NCI-H82 (cell line): ENCODE results near the gene HBA2.
"Not testable (repeated sequence)": the region's sequence is repeated elsewhere in the genome, so short reads cannot be mapped to it uniquely, and the experiment has no call there.

Source experiments
- DNase-seq: peaks from one replicate; lab custom pipeline; 2025; lab: John Stamatoyannopoulos, UW

Gene HBA2

DNA sequence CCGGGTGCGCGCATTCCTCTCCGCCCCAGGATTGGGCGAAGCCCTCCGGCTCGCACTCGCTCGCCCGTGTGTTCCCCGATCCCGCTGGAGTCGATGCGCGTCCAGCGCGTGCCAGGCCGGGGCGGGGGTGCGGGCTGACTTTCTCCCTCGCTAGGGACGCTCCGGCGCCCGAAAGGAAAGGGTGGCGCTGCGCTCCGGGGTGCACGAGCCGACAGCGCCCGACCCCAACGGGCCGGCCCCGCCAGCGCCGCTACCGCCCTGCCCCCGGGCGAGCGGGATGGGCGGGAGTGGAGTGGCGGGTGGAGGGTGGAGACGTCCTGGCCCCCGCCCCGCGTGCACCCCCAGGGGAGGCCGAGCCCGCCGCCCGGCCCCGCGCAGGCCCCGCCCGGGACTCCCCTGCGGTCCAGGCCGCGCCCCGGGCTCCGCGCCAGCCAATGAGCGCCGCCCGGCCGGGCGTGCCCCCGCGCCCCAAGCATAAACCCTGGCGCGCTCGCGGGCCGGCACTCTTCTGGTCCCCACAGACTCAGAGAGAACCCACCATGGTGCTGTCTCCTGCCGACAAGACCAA, at the start of gene HBA2:
TSS of gene HBA2 (plus strand) at position 503 of the 568 bp plus-strand sequence. CDS start at position 540, 37 bp downstream.
- DNase-seq: not testable (repeated sequence)

DNA sequence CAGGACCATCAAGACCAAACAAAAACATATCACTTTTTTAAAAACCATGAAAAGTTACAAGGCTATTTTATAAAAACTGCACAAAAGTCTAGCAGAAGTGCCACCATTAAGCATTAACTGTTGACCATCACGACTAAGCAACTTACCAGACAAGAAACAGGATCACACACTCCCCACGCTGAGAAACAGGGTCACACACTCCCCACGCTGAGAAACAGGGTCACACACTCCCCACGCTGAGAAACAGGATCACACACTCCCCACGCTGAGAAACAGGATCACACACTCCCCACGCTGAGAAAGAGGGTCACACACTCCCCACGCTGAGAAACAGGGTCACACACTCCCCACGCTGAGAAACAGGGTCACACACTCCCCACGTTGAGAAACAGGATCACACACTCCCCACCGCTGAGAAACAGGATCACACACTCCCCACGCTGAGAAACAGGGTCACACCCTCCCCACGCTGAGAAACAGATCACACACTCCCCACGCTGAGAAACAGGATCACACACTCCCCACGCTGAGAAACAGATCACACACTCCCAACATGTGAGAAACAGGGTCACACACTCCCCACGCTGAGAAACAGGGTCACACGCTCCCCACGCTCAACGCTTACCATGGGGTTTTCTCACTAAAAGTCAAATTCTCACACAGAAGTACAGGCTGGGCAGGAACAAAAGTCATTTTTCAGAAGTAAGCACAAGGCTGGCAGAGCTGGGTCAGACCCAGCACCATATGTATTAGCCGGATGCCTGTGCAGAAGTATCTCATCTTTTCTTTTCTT, 48.9 kb upstream of the HBA2 start:
- DNase-seq: not testable (repeated sequence)

DNA sequence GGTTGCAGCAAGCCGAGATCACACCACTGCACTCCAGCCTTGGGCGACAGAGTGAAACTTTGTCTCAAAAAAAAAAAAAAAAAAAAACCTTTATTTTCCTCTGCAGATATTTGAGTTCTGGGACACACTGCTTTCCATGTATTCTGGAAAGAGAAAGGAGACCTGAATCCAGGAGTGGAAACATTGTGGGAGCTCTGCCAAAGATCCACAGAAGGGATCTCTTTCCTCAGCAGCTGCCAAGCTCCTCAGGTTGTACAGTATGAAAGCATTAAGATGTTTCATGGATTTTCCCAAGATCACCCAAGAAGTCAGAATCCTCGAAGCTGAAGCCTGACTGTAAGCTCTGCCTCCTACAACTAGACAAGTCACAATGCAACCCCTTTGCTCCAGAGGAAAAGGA, 47.7 kb upstream of the HBA2 start:
- DNase-seq: no peak

DNA sequence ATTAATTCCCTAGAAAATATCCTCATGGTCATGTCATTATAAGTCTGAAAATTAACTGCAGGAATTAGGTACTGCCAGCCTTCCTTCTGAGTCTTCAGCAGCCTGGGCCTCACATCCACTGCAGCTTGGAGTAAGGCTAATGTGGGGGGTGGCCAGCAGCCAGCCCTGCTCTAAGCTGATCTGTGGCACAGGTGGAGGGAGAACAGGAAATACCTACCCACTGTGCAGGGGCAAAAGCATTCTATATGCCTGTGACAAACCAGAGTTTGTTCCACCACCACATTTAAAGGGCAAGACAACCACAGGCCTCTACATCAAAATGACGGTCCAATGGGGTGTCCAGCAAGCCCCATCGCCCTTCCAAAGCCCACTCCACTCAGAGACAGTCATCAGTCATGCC, 43.6 kb upstream of the HBA2 start:
- DNase-seq: peak; percentile 21

DNA sequence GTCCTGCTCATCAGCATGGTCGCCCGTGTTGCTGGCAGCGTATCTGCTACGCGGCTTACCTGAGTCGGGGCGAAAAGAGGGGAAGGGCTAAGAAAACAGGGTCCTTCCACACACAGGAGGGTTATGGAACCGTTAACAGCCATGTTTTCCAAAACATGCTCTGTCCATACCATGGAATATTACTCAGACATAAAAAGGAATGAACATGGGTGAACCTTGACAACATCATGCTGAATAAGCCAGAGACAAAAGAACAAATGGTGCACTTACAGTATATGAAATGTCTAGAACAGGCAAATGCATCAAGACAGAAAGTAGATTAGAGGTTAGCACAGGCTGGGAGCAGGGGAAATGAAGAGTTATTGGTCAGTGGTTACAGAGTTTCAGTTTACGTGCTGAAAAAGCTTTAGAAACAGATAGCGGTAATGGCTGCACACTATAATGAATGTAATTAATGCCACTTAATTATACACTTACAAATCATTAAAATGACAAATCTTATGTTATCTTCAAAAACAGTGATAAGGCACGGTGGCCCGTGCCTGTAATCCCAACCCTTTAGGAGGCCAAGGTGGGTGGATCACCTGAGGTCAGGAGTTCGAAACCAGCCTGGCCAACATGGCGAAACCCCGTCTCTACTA, 42.0 kb upstream of the HBA2 start:
- DNase-seq: no peak

DNA sequence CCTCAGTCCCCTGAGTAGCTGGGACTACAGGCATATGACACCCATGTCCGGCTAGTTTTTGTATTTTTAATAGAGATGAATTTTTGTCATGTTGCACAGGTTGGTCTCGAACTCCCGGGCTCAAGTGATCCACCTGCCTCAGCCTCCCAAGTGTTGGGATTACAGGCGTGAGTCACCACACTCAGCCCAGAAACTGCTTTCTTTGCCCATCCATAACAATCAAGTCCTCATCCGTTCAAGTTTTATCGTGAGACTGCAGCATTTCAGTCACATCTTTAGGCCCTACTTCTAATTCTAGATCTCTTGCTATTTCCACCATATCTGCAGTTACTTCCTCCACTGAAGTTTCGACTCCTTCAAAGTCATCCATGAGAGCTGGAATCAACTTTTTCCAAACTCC, 40.6 kb upstream of the HBA2 start:
- no peak for DNase-seq

DNA sequence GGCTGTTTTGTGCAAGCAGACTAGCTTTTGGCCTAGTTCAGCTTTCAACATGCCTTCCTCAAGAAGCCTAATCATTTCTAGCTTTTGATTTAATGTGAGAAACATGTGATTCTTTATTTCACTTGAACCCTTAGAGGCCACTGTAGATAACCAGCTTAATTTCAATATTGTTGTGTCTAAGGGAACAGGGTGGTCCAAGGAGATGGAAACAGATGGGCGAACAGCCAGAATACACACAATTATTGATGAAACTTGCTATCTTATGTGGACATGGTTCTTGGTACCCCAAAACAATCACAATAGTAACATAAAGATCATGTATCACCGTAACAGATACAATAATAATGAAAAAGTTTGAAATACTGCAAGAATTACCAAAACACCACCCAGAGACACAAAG, 39.0 kb upstream of the HBA2 start:
- DNase-seq: no peak

DNA sequence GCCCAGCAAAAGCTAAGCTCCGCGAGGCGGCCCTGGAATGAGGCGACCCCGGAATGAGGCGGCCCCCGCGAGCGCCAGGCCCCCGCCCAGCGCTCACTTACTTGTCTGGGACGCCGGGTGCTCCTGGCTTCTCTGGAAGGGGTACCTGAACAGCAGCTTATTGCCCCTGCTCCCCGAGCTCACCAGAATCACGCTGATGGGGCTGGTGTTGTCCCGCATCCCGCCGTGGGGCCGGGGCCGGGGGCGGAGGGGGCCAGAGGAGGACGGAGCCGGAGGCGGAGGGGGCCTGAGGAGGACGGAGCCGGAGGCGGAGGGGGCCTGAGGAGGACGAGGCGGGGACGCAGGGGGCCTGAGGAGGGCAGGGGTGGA, 34.6 kb upstream of the HBA2 start:
- peak; percentile 58 for DNase-seq

DNA sequence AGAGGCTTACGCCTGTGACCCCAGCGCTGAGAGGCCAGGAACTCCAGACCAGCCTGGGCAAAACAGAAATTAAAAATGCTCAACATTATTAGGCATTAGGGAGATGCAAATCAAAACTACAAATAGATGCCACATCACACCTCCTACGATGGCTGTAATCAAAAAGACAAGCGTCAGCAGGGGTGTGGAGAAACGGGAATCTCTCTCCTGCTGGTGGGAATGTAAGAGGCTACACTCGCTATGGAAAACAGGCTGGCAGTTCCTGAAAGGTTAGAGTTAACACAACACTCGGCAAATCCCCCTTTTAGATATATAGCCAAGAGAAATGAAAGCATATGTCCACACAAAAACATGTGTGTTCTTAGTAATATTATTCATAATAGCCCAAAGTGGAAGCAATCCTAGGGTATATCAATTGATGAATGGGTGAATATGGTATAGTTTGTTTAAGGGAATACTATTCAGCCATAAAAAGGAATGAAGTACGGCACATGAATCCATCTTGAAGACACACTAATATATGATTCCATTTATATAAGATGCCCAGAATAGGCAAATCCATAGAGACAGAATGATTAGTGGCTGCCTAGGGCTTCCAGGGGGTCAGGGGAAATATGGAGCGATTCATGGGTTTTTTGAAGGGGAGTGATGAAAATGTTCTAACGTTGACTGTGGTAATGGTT, 32.4 kb upstream of the HBA2 start:
- DNase-seq: no peak

DNA sequence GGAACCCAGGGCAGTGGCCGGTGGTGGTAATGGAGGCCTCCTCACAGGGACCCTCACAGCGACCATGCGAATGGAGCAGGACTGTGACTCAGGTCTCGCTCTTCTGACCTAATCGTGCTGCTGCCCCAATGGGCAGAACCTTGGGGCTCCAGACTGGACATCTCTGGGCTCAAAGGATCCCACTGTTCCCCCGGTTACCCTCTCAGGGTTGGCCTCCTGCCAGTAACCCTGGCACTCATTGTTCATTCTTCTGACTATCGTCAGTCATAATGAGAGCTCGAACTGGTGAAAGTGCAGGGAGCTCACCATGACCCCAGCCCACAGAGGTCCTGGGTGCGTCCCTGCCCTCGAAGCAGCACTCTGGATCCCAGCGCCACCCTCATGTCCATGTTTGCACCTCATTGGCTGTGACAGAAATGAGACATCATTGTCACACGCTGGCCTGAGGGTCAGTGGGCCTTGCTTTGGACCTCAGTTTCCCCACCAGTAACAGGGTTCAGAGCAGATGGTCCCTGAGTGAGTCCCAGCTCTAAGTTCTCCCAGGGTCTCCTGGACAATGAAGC, 30.2 kb upstream of the HBA2 start:
- DNase-seq: no peak

DNA sequence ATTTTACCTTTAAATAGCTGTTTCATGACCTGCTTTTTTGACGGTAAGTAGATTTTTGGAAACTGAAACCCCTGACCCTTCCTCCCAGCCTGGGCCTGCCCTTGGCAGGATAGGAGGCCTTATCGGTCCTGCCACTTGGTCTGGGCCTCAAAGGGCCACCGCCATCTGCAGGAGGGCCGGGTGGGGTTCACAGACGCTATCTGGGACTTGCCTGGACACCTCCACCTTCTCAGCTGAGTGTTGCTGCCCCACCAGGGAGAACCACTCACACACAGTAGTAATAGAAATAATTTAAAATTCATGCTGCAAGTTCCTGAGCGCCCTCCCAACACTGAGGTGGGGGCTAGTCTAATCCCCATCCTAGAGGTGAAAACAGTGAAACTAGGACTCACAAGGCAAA, 29.6 kb upstream of the HBA2 start:
- DNase-seq: no peak

DNA sequence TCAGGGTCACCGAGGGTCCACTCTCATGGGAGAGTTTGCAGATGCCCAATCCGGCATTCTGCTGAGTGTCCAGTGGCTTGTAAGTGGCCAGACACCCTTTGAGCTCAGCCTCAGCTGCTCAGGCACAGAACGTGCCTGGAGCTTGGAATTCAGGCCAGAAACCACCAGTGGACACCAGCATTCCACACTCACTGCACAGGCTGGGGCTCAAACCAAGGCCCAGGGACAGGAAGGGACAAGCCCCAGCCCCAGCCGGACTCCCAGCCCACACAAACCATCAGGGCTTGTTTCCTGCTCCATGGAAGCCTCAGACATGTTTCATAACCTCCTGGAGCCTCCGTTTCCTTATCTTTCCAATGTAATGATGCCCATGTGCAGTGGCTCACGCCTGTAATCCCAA, 29.2 kb upstream of the HBA2 start:
- no peak for DNase-seq

DNA sequence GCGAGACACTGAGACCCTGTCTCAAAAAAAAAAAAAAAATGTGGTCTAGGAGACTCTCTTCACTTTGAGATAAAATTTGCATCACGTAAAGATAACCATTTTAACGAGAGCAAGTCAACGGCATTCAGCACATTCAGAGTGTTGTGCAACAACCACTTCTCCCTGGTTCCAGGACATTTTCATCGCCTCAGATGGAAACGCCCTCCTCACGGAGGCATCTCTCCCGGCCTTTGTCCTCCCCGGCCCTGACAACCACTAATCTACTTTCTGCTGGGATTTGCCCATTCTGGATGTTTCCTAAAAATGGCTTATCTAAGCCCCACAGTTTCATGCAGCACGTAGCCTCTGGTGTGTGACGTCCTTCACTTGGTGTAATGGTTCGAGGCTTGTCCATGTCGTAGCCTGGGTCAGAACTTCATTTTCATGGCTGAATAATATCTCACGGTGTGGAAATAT, 27.9 kb upstream of the HBA2 start:
- no peak for DNase-seq

DNA sequence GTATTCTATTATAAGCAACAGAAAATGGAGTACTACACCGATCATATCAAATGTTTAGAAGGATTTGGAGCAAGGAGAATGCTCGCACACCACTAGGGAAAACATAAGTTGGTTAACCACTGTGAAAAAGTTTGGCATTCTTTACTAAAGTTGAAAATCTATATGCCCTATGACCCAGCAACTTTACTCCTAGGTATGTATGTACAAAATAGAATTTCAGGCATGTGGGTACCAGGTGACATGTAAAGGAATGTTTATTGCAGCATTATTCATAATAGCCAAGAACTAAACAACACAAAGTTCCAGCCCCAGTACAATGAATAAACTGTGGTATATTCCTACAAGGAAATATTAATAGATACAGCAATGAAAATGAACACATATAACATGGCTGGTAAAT, 26.0 kb upstream of the HBA2 start:
- no peak for DNase-seq

DNA sequence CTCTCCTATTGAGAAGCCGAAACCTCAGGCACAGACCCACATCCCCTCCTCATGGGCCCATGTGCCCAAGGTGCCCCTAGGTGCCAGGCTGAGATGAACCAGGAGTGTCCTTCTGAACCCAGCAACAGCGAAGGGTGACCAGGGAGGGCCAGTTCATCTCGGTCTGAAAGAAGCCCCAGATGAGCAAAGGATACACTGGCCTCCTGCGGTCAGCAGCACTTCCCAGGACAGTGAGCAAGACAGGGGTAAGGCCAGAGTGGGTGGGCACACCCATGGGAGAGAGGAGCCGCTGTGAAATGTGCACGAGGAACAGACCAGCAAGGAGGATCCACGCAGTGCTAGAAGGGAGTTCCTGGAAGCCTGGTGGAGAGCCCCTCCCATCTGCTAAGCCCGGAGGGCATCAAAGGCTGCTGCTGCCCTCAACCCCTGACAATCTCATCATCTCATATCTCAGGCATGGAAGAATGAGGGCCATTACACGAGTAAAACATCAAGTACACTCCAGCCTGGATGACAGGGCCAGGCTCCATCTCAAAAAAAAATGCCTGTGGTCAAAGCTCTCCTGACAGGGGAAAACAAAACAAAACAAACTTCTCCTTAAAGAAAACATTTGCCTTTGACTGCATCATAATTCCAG, 23.5 kb upstream of the HBA2 start:
- no peak for DNase-seq

DNA sequence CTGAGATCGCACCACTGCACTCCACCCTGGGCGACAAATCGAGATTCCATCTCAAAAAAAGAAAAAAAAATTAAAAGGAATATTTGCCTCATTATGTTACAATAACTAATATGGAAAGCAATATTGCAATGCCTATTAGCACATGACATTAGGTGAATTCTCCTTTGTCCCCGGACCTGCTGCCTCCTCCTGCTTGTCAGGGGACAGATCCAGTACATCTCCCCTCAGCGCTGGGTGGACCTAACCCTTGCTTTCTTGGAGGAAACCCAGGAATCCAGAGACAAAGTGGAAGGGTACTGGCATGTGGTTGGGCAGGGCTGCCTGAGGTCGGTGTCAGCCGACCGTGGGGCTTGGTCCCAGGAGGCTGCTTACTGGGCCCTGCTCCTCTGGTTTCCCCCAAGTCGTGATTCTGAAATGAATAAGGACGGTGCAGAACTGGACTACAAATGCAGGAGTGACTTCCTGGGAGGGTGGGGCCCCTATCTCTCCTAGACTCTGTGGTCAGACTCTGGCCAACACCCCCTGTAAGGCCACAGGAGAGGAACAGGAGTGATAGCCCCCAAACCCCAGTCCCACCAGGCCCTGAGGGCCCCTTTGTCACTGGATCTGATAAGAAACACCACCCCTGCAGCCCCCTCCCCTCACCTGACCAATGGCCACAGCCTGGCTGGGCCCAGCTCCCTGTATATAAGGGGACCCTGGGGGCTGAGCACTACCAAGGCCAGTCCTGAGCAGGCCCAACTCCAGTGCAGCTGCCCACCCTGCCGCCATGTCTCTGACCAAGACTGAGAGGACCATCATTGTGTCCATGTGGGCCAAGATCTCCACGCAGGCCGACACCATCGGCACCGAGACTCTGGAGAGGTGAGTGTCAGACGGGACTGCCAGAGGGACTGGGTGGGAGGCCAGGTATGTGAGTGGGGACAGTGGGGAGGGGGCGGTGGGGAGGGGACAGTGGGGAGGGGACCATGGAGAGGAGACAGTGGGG, 20.2 kb upstream of the HBA2 start, which contains the start of gene HBZ:
TSS of gene HBZ (plus strand) at position 504 of the 988 bp plus-strand sequence. CDS start at position 770, 266 bp downstream.
- DNase-seq: no peak

DNA sequence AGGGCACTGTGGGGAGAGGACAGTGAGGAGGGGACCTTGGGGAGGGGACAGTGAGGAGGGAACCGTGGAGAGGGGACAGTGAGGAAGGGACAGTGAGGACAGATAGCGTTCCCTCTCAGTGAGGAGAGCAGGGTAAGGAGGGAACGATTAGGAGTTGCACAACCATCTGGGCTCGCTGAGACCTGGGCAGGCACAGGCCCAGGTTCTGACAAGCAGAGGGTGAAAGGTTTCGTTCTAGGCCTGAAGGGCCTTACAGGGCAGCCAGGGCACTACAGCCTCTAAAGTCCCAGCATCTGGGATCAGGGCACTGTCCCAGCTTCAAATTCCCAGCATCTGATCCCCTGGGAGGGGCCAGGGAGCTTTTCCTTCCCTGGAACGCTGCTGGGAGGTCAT, 19.6 kb upstream of the HBA2 start:
- not testable (repeated sequence) for DNase-seq

DNA sequence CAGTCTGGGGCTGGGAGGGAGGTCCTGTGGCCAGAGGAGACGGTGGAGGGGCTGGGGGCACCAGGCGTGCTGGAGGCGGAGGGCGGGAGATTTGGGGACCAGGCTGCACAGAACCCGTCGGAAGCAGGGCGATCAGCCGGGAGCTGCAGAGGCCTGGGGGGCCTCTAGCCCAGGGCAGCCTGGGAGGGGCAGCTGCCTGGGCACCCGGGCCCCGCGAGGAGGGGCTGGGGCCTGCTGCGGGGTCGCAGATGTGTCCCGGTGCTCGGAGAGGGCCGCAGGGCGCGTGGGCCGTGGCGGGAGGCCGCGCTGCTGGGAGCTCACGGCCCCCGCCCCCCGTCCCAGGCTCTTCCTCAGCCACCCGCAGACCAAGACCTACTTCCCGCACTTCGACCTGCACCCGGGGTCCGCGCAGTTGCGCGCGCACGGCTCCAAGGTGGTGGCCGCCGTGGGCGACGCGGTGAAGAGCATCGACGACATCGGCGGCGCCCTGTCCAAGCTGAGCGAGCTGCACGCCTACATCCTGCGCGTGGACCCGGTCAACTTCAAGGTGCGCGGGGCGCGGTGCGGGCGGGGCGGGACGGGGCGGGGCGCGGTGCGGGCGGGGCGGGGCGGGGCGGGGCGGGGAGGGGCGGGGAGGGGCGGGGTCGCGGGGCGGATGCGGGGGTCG, 19.0 kb upstream of the HBA2 start:
- not testable (repeated sequence) for DNase-seq

DNA sequence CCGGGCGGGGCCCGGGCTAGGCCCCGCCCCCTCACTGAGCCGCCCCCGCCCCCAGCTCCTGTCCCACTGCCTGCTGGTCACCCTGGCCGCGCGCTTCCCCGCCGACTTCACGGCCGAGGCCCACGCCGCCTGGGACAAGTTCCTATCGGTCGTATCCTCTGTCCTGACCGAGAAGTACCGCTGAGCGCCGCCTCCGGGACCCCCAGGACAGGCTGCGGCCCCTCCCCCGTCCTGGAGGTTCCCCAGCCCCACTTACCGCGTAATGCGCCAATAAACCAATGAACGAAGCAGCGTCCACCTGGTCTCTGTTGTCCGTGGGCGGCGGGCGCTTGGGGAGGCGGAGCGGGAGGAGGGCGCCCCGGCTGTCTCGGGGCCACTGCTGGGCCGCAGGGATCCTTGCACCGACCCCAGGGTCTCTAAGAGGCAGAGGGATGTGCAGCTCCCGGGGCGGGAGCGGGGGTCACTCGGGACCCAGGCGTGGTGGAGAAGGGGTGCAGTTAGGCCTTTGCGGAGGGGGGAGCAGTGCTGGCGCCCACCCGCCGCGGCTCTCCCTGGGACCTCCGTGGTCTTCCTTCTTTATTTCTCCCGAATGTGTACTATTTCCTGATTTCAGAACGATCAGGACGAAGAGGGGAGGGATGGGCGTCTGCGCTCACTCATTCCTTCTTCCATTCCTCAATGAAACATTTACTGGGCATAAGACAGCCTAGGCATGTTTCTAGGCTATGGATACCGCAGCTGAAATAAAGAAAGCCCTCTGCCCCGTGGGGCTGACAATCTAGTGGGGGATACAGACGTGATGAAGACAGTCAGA, 18.3 kb upstream of the HBA2 start:
- DNase-seq: peak; percentile 60
